HUDEP-2 (cell line): ENCODE data around the gene MMAB.

Source experiments
- DNase-seq, 76 experiments: peaks; one replicate each; lab custom pipeline; 2025; ENCODE audit not compliant: unreplicated experiment in 76 of 76; lab: John Stamatoyannopoulos, UW

Gene MMAB

DNA sequence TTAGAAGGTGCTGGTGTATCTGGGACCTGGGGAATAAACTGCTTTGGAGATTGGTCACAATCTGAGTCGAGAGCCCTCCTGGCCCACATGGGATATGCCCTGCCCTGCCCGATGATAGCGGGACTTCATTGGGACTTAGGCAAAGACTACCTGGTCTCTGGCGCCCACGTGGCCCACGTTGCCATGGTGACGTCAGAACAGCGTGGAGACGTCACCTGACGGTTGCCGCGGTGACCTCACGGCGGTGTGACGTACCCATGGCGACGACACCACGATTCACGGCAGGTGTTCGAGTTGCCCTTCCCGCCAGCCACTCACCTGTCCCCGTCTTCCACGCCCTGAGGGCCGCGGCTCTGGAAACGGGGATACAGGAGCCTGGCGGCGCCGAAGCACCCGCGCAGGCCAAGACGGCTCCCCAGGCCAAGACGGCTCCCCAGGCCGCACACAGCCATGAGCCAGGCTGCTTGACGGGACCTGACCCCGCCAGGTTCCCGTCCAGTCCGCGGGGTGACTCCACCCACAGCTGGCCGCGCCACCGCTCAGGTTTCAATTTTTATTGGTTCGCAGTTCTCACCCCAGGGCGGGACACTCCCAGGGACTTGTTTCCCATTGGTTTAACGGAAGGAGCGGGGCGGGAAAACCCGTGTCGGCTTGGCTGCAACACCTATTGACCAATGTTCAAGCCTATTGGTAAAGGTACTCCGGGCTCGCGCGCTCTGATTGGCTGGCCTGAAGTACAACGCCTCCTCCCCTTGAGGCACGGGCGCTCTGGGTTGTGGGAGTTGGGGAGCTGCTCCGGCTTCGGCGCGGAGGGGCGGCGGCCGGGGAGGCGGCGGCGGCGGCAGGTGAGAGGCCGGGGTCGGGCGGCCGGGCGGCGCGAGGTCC is at the start of gene MMAB, which contains the start of gene MVK:
Gene MMAB, minus strand, starts transcription at position 476 of the 885 bp plus-strand sequence. Its CDS starts 24 bp downstream, at position 452.
Gene MVK, plus strand, starts transcription at position 766 of the 885 bp plus-strand sequence. CDS start 1,029 bp downstream, outside the sequence.
- peak; percentile 46 to 99 (median 98) for DNase-seq

GRCh38 chr12:109621901-109622364 is 48.6 kb upstream of the MMAB start:
- DNase-seq = no peak

- no peak for DNase-seq
Measured at GRCh38 chr12:109621211-109621694, 47.9 kb upstream of the MMAB start.

- no peak for DNase-seq
Measured at GRCh38 chr12:109619002-109619604, 45.8 kb upstream of the MMAB start.

DNA sequence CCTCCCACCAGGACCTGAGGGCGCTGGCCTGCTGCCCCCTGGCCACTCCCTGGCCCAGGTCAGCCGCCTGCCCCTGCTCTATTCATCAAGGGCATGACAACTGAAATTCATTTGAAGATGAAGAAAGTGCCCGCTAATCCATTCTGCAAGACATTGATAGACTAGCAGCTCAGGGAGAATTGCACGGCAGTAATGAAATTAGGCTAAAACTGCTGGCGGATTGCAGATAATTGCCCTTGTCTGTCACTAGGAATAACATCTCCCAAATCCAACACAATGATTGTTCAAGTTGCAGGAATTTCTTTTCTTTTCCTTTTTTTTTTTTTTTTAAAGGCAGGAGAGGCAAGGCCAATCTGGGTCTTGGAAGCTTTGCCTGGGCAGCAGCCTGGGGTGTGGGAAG is 44.8 kb upstream of the MMAB start:
- no peak for DNase-seq

DNA sequence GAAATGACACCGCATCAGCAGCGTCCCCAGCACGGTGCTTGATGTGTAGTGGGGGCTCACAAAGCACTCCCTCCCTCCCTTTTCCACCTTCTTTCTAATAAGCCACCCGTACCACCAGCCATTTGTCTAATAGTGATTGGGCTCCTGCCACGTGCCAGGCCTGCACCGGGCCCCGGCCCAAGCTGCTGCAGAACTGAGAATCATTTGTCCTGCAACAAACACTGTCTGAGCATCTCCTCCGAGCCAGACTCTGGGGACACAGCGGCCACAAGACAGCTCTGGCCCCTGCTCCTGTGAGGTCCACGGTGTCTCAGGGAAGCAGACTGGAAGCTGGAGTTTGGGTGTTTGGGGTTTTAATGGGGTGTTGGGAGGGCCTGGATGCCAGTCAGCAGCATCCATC is 44.2 kb upstream of the MMAB start:
- DNase-seq = no peak

GRCh38 chr12:109615556-109616229 is 42.4 kb upstream of the MMAB start:
- DNase-seq = no peak

GRCh38 chr12:109613649-109614455 is 40.5 kb upstream of the MMAB start:
- no peak for DNase-seq

GRCh38 chr12:109612975-109613502 is 39.7 kb upstream of the MMAB start:
- peak in 4 of 76 experiments; percentile 1 to 32 (median 24) for DNase-seq

GRCh38 chr12:109612003-109612402 is 38.7 kb upstream of the MMAB start:
- DNase-seq = no peak

DNA sequence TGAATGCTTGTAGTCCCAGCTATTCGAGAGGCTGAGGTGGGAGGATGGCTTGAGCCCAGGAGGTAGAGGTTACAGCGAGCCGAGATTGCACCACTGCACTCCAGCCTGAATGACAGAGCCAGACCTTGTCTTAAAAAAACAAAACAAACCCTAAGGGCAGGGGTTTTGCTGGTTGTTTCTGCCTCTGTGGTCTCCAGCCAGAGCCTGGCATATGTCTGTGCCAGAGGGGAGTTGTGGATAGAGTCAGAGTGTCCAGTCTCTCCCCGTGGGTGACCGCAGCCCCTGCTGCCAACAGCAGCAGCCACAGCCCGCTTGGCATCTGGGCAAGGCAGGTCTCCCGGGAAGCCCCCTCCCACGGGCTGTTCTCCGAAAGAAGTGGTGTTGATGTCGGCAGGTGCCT is 37.9 kb upstream of the MMAB start:
- no peak for DNase-seq

DNA sequence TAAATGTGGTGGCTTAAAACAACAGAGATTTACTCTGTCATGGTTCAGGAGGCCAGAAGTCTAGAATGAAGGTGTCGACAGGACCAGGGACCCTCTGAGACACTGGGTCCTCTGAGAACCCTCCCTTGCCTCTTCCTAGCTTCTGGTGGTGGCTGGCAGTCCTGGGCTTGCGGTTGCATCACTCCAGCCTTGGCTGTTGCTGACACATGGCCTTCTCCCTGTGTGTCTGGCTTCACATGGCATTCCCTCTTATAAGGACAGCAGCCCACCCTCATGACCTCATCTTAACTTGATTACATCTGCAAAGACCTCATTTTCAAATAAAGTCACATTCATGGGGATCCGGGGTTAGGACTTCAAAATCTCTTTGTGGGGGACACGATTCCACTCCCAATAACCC is 37.2 kb upstream of the MMAB start:
- DNase-seq = no peak

DNA sequence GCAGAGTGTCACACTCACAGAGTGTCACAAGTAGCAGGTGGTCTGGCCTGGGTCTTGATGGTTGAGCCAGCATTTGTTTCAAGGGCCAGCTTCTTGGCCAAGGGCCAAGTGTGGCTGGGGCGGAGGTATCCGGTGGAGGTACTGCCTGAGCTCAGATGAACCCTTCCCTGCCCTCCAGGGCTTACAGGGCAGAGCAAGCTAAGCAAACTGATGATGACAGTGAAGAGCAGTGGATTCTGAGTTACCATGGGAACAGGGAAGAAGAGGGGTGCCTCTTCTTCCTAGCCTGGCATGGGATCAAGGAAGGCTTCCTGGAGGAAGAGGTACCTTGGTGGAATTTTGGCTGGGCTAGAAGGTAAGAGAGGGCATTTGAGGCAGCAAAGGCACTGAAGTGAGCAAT is 36.0 kb upstream of the MMAB start:
- no peak for DNase-seq

GRCh38 chr12:109608793-109609192 is 35.5 kb upstream of the MMAB start:
- no peak for DNase-seq

- no peak for DNase-seq
Measured at GRCh38 chr12:109608270-109608669, 35.0 kb upstream of the MMAB start.

- DNase-seq = no peak
Measured at GRCh38 chr12:109607618-109608017, 34.3 kb upstream of the MMAB start.

DNA sequence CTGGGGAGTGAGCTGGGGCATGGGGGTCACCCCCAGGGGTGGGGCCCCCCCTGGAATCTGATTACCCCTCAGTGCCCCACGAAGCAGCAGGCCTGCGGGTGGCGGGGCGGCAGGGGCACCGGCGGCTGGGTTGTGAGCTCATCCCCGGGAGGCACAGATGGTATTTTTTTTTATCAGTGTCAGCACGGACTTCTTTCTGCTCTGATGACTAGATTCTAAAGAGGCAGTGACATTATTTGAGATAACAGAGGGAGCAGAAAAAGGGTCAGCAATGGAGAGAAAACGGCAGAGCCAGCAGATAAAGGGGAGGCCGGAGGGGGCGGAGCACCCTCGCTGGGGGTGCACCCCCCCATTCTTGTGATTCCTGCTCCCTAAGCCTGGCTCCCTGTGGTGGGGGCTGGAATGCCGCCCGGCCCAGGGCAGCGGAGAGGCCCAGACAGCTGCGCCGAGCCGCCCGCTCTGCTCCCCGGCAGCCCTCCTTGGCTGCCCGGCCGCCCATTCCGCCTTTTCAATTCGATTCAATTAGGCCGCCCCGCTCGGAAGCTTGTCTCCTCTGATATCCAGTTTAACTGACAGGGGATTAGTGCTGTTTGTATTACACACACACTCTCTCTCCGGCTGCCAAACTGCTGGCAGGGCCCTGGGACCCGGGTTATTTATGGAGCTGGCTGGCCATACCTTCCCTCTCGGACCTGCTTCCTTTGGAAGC is 33.2 kb upstream of the MMAB start:
- peak in 1 of 76 experiments; percentile 4 for DNase-seq

- no peak for DNase-seq
Measured at GRCh38 chr12:109605599-109606228, 32.4 kb upstream of the MMAB start.

DNA sequence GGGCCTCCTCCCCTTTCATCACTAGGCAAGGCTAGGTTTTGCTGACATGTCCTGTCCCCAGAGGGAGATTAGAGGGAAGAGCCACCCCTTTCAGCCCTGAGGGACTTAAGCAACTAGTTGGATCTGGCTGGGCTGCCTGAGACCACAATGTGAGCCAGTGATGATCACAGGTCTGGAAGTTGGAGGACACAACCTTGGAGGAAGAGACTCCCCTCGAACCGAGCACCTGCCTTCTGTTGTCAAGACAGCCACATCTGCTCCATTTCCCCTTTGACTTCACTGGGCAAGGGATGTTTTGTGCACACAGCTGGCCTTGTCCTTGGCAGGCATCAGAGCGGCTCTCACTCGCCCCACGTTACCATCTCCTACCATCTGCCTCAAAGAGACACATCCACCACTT is 31.7 kb upstream of the MMAB start:
- DNase-seq = no peak
